Erythroblast (primary cell): ENCODE results near the gene ZNF688.
"Not testable (repeated sequence)": the region's sequence is repeated elsewhere in the genome, so short reads cannot be mapped to it uniquely, and the experiment has no call there.

ENCODE experiments used
- DNase-seq, 2 experiments: peaks; one replicate each; lab custom pipeline; 2025; lab: John Stamatoyannopoulos, UW
- GATA1 ChIP-seq: IDR thresholded peaks from 2 replicates; pipeline ENCODE4 v1.6.1; 2011; ENCODE audit warnings: low read depth, mild to moderate bottlenecking, control low read depth, low read length, moderate library complexity
- POLR2A ChIP-seq: IDR thresholded peaks from 2 replicates; pipeline ENCODE4 v1.6.1; 2011; ENCODE audit warnings: mild to moderate bottlenecking, low read length

ZNF688 gene

GRCh38 chr16:30527635-30528178 is 43.8 kb downstream of the ZNF688 start:
- TF ChIP-seq POLR2A, result peak; percentile 58
- no peak for TF ChIP-seq GATA1
- DNase-seq, result peak in 1 of 2 experiments; percentile 65

GRCh38 chr16:30526823-30527634 is 44.5 kb downstream of the ZNF688 start:
- TF ChIP-seq GATA1, result no peak
- peak; percentile 91 for TF ChIP-seq POLR2A

GRCh38 chr16:30526137-30526822 is 45.2 kb downstream of the ZNF688 start, which contains the start of gene ZNF768:
TSS of gene ZNF768 (minus strand) at chr16:30526566. CDS start at chr16:30526413, 153 bp downstream.
- no peak for DNase-seq
- TF ChIP-seq GATA1 (no peak), POLR2A (no peak)

More at GRCh38 chr16:30526823-30527634, 44.5 kb downstream of the ZNF688 start:
- DNase-seq, result peak; percentile 98 to 99

- DNase-seq, result no peak
Measured at GRCh38 chr16:30525844-30526136, 45.7 kb downstream of the ZNF688 start.

GRCh38 chr16:30524575-30525568 is 46.6 kb downstream of the ZNF688 start:
- no peak for TF ChIP-seq GATA1
- no peak for TF ChIP-seq POLR2A
- DNase-seq, result no peak

More at GRCh38 chr16:30525844-30526136, 45.7 kb downstream of the ZNF688 start:
- TF ChIP-seq GATA1, result no peak
- TF ChIP-seq POLR2A, result no peak

GRCh38 chr16:30523768-30524574 is 47.5 kb downstream of the ZNF688 start:
- no peak for TF ChIP-seq POLR2A
- no peak for TF ChIP-seq GATA1

GRCh38 chr16:30522702-30523463 is 48.6 kb downstream of the ZNF688 start:
- DNase-seq, result not testable (repeated sequence)

More at GRCh38 chr16:30523768-30524574, 47.5 kb downstream of the ZNF688 start:
- no peak for DNase-seq

GRCh38 chr16:30521873-30522641 is 49.5 kb downstream of the ZNF688 start:
- TF ChIP-seq POLR2A, result no peak
- no peak for TF ChIP-seq GATA1

GRCh38 chr16:30521476-30521872 is 50.0 kb downstream of the ZNF688 start:
- no peak for TF ChIP-seq POLR2A
- no peak for TF ChIP-seq GATA1
- no peak for DNase-seq

More at GRCh38 chr16:30521873-30522641, 49.5 kb downstream of the ZNF688 start:
- no peak for DNase-seq
